ENCODE measurements around the gene EYA2.

DNA sequence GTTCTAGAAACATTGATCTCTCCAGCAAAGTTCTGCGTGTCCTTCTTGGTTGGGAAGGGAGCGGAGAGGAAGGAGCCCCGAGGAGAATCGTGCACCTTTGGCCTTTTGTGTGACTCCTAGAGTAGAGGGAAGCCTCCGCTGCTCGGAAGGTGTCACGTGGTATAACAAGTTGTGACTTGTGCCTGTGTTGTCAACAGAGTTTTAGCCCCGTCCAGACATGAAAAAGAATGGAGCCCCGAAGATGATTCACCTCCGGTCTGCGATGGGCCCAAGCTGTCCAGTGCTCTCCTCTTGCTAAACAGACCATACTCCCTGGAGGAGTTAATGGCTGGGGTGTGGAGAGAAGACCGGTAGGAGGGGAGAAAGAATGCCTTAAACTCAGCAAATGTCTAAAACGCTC is 7.0 kb downstream of the EYA2 start:
- TF ChIP-seq EZH2 (IDR thresholded peaks at IDR 0.05): no peak
- TF ChIP-seq POLR2AphosphoS5 (IDR thresholded peaks at IDR 0.05; ENCODE audit: borderline replicate concordance, low read depth, low read length): no peak
- no peak for TF ChIP-seq FOXP2 (optimal IDR thresholded peaks at IDR 0.05; ENCODE audit: control extremely low read depth, extremely low read length, insufficient read depth)

Measured in SK-N-MC (cell line).